ENCODE results near the gene RFXANK. TPM values are rescaled to one million over a fixed set of nuclear protein-coding genes. Genes with fewer than 3 reads are reported as not detected.

The RFXANK gene
- total RNA-seq, 1 donor from 2014 or later = 111 TPM

GRCh38 chr19:19211499-19212420 is 19.7 kb downstream of the RFXANK start, which contains the start of gene NCAN:
Gene NCAN (plus strand): TSS chr19:19211958. CDS start chr19:19216954, 4,996 bp downstream.
- peak; percentile 46 for DNase-seq (ENCODE audit: low read depth, low spot score)
- H3K27ac Mint-ChIP-seq (ENCODE audit: unreplicated experiment) = no peak within 1 kb of the TSS
- no peaks in the 10 kb centered on the region for H3K36me3 Mint-ChIP-seq (ENCODE audit: low read depth)
- no peak within 1 kb of the TSS for H3K4me3 Mint-ChIP-seq
- no peak for TF ChIP-seq CTCF (conservative IDR thresholded peaks at IDR 0.05)
- H3K9me3 Mint-ChIP-seq = no peaks in the 10 kb centered on the region
- peaks cover 79% of the 10 kb centered on the region for H3K27me3 Mint-ChIP-seq (ENCODE audit: low read depth)
- peaks cover 20% of the 10 kb centered on the region for H3K4me1 Mint-ChIP-seq

- Mint-ChIP-seq H3K27ac (ENCODE audit: unreplicated experiment) (no peak overlapping the region), H3K27me3 (ENCODE audit: low read depth) (peaks cover 79% of the 10 kb centered on the region), H3K9me3 (no peaks in the 10 kb centered on the region), H3K4me1 (peaks cover 14% of the 10 kb centered on the region), H3K4me3 (no peak overlapping the region), H3K36me3 (ENCODE audit: low read depth) (no peaks in the 10 kb centered on the region)
- DNase-seq (ENCODE audit: low read depth, low spot score) = no peak
- no peak for TF ChIP-seq CTCF (conservative IDR thresholded peaks at IDR 0.05)
Observed at GRCh38 chr19:19212916-19213315, 20.9 kb downstream of the RFXANK start.

- peaks cover 80% of the 10 kb centered on the region for H3K27me3 Mint-ChIP-seq (ENCODE audit: low read depth)
- H3K4me1 Mint-ChIP-seq = peaks cover 14% of the 10 kb centered on the region
- DNase-seq (ENCODE audit: low read depth, low spot score) = no peak
- H3K4me3 Mint-ChIP-seq = peak overlapping the region; percentile 40
- H3K36me3 Mint-ChIP-seq (ENCODE audit: low read depth) = no peaks in the 10 kb centered on the region
- no peak for TF ChIP-seq CTCF (conservative IDR thresholded peaks at IDR 0.05)
- H3K9me3 Mint-ChIP-seq = no peaks in the 10 kb centered on the region
- no peak overlapping the region for H3K27ac Mint-ChIP-seq (ENCODE audit: unreplicated experiment)
Observed at GRCh38 chr19:19213426-19214158, 21.5 kb downstream of the RFXANK start.

- Mint-ChIP-seq H3K4me3 (peak overlapping the region; percentile 40), H3K27me3 (ENCODE audit: low read depth) (peaks cover 82% of the 10 kb centered on the region)
- DNase-seq (ENCODE audit: low read depth, low spot score) = peak; percentile 27
Observed at GRCh38 chr19:19214159-19214490, 22.1 kb downstream of the RFXANK start.

More at GRCh38 chr19:19214159-19214490, 22.1 kb downstream of the RFXANK start:
- TF ChIP-seq CTCF (conservative IDR thresholded peaks at IDR 0.05) = no peak
- H3K9me3 Mint-ChIP-seq = no peaks in the 10 kb centered on the region
- no peaks in the 10 kb centered on the region for H3K36me3 Mint-ChIP-seq (ENCODE audit: low read depth)
- H3K4me1 Mint-ChIP-seq = peaks cover 14% of the 10 kb centered on the region
- peak overlapping the region; percentile 1 for H3K27ac Mint-ChIP-seq (ENCODE audit: unreplicated experiment)
